CD4-positive, alpha-beta T cell (primary cell): Measurements from ENCODE around the gene BRD3. TPM values are rescaled to one million over a fixed set of nuclear protein-coding genes. Genes with fewer than 3 reads are reported as not detected.

Experiments
- ATAC-seq: fragments of 200-7000 bp; cut with Tn5 transposase; one replicate; pipeline ENCODE4 v1.10.0; 2022; ENCODE audit warnings: mild to moderate bottlenecking; ENCODE audit not compliant: poor library complexity
- CTCF ChIA-PET: fragments of 350-600 bp; sonication (Branson Sonifier 250); formaldehyde crosslinking; loops from one replicate; lab custom pipeline; 2021; ENCODE audit warnings: antibody characterized with exemption, inconsistent platforms; lab: Charles Lee
- POLR2A ChIA-PET: fragments of 350-600 bp; sonication (Branson Sonifier 250); formaldehyde crosslinking; loops from one replicate; lab custom pipeline; 2021; ENCODE audit warnings: antibody characterized with exemption, inconsistent platforms; lab: Charles Lee
- DNase-seq, 14 experiments: peaks; one replicate each; pipeline ENCODE4 v3.0.0-alpha.2; 2013 to 2020; ENCODE audit warnings: mixed read lengths in 2 of 14
- H3K27ac ChIP-seq, 2 donors: one replicate each; pipeline versions ENCODE4 v1.5.1 to v1.7.0; 2013; ENCODE audit warnings: low read length in 2 of 2, low read depth in 1 of 2, mild to moderate bottlenecking in 1 of 2
- H3K27me3 ChIP-seq, 2 experiments: 1 replicate in 1 of 2; 2 replicates in 1 of 2; pipeline versions ENCODE4 v1.6.1 to v1.7.0; 2013; ENCODE audit warnings: low read length in 2 of 2, control low read depth in 1 of 2, mild to moderate bottlenecking in 1 of 2, moderate library complexity in 1 of 2; ENCODE audit not compliant: insufficient read depth in 2 of 2, control insufficient read depth in 1 of 2
- H3K36me3 ChIP-seq: one replicate; pipeline ENCODE4 v1.6.1; 2013; ENCODE audit warnings: low read length, control low read depth; ENCODE audit not compliant: insufficient read depth
- H3K4me1 ChIP-seq: one replicate; pipeline ENCODE4 v1.6.1; 2013; ENCODE audit warnings: low read length, control low read depth; ENCODE audit not compliant: insufficient read depth
- H3K4me3 ChIP-seq: one replicate; pipeline ENCODE4 v1.5.1; 2013; ENCODE audit warnings: mild to moderate bottlenecking, low read length, moderate library complexity
- H3K9me3 ChIP-seq, 2 experiments: 1 replicate in 1 of 2; 2 replicates in 1 of 2; pipeline versions ENCODE4 v1.6.1 to v1.7.0; 2013; ENCODE audit warnings: low read length in 2 of 2, mild to moderate bottlenecking in 2 of 2, control low read depth in 1 of 2, moderate library complexity in 1 of 2; ENCODE audit not compliant: control insufficient read depth in 1 of 2, insufficient read depth in 1 of 2
- H3K27ac Mint-ChIP-seq: one replicate; pipeline ENCODE4 v1.8.0; 2020; ENCODE audit warnings: mixed read lengths
- H3K27me3 Mint-ChIP-seq: one replicate; pipeline ENCODE4 v1.8.0; 2021; ENCODE audit warnings: mixed read lengths
- H3K36me3 Mint-ChIP-seq: one replicate; pipeline ENCODE4 v1.8.0; 2021; ENCODE audit warnings: low read depth, mixed read lengths
- H3K4me1 Mint-ChIP-seq: one replicate; pipeline ENCODE4 v1.8.0; 2021; ENCODE audit warnings: low read depth, mixed read lengths
- H3K4me3 Mint-ChIP-seq: one replicate; pipeline ENCODE4 v1.8.0; 2020; ENCODE audit warnings: mild to moderate bottlenecking, mixed read lengths
- H3K9me3 Mint-ChIP-seq: one replicate; pipeline ENCODE4 v1.8.0; 2020; ENCODE audit warnings: mixed read lengths
- CTCF ChIP-seq: fragments of 200-600 bp; IDR thresholded peaks from one replicate; pipeline ENCODE4 v1.8.0; 2022; ENCODE audit warnings: antibody characterized with exemption, mild to moderate bottlenecking
- intact Hi-C, 2 experiments: fragments of 100-400 bp; cut with DNase I in 1 of 2; cut with micrococcal nuclease in 1 of 2; formaldehyde crosslinking; loops; one replicate each; pipeline versions ENCODE4 v1.15.1 to v1.9.0; 2023 to 2025; cut with DNase I, micrococcal nuclease
- total RNA-seq, 174 experiments: library from RNA in 2 of 174; stranded (reverse) in 2 of 174; gene quantifications; one replicate each; pipeline ENCODE4 v1.2.3 and lab custom pipeline; 2021 to 2026

BRD3 gene
- total RNA-seq, 2 experiments from 2014 or later = 26.7 to 29.0 TPM

DNA sequence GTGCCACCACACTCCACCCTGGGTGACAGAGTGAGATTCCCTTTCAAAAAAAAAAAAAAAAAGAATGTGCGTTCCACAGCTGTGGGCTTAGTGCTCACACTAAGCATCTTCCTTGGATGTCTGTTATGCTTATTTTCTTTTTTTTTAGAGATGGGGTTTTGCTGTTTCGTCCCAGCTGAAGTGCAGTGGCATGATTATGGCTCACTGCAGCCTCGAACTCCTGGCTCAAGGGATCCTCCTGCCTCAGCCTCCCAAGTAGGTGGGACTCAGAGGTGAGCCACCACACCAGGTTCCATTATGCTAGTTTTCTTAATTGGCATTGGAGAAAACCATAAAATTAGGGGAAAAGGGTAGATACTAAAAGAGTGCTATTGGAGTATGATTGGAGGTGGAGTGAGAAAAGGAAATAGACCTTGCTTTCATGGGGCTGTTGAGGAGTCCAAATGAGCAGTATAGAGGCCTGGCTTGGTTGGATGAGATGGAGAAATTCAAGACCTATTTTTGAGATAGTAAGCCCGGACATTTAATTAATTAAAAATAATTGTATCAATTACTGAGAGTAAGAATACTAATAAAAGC, 43.5 kb downstream of the BRD3 start:
- H3K27me3 ChIP-seq = no peaks in the 10 kb centered on the region
- no peak for TF ChIP-seq CTCF
- ChIA-PET CTCF (interaction anchor here (2.1 kb wide), 1 partner anchor 30 kb away, joined by 10 read pairs; no protein-coding TSS in a partner anchor), POLR2A (interaction anchor here (0.6 to 3.0 kb wide), 5 partner anchors 9 to 140 kb away, joined by 3 to 20 read pairs (median 9); partner anchors contain the start of genes RNU6ATAC and WDR5)
- H3K9me3 ChIP-seq = no peaks in the 10 kb centered on the region
- H3K36me3 ChIP-seq = no peaks in the 10 kb centered on the region
- no peaks in the 10 kb centered on the region for H3K27me3 Mint-ChIP-seq
- peak overlapping the region; percentile 22 for H3K4me3 ChIP-seq
- no peaks in the 10 kb centered on the region for H3K9me3 Mint-ChIP-seq
- H3K4me1 Mint-ChIP-seq = no peaks in the 10 kb centered on the region
- ATAC-seq = no peak
- intact Hi-C loops = loop anchor here in 1 of 2 experiments (10.0 kb wide), 3 partner anchors 430 to 670 kb away; partner anchors contain the start of genes SURF1 and SURF2
- H3K4me3 Mint-ChIP-seq = peak overlapping the region; percentile 43
- H3K4me1 ChIP-seq = peaks cover 13% of the 10 kb centered on the region
- H3K27ac ChIP-seq = no peak overlapping the region
- peak overlapping the region; percentile 10 for H3K27ac Mint-ChIP-seq
- DNase-seq = peak in 1 of 14 experiments; percentile 28
- peaks cover 3% of the 10 kb centered on the region for H3K36me3 Mint-ChIP-seq

DNA sequence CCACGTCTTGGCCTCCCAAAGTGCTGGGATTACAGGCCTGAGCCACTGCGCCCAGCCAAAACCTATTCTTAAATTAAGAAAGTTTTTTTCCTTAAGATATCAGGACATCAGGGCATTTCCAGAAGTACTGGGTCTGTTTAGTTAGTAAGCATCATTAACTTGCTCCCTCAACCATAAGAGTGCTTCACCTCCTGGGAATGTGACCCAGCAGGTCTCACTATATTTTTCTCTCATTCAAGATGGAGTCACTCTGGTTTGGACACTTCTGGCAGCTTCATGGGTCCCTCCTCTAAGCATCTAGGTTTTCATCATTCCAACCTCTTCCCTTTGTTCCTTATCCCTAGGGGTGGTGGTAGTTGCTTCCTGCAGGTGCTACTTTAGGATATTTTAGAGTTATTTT, 52.9 kb downstream of the BRD3 start:
- no peak overlapping the region for H3K4me3 ChIP-seq
- Mint-ChIP-seq H3K9me3 (no peaks in the 10 kb centered on the region), H3K36me3 (no peaks in the 10 kb centered on the region), H3K4me3 (no peak overlapping the region), H3K27ac (no peak overlapping the region), H3K27me3 (no peaks in the 10 kb centered on the region), H3K4me1 (no peaks in the 10 kb centered on the region)
- ChIA-PET CTCF (interaction anchor here (0.7 kb wide), 1 partner anchor 84 kb away, joined by 3 read pairs; no protein-coding TSS in a partner anchor), POLR2A (interaction anchor here (1.8 kb wide), 1 partner anchor 10 kb away, joined by 3 read pairs; no protein-coding TSS in a partner anchor)
- DNase-seq (no peak), ATAC-seq (no peak)
- H3K27me3 ChIP-seq = no peaks in the 10 kb centered on the region
- intact Hi-C loops = no loop called here
- H3K9me3 ChIP-seq = peaks cover 0 to 14% of the 10 kb centered on the region in 2 experiments
- no peak overlapping the region for H3K27ac ChIP-seq
- H3K36me3 ChIP-seq = no peaks in the 10 kb centered on the region
- no peaks in the 10 kb centered on the region for H3K4me1 ChIP-seq
- no peak for TF ChIP-seq CTCF

DNA sequence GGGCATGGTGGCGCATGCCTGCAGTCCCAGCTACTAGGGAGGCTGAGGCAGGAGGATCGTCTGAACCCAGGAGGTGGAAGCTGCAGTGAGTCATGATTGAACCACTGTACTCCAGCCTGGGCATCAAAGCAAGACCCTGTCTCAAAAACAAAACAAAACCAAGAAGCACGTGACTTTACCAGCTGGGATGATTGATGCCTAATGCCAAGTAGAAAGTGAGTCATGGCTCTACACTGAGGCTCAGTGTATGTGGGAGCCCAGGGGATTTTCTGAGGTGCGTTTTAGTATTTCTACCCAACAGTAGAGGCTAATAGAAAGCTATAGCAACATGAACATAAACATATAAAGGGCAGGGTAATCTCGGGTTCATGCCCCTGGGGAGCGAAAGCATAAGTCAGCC, 56.4 kb downstream of the BRD3 start:
- DNase-seq = no peak
- peaks cover 0 to 4% of the 10 kb centered on the region in 2 experiments for H3K27me3 ChIP-seq
- POLR2A ChIA-PET = no interaction called here
- no peak overlapping the region for H3K4me3 ChIP-seq
- intact Hi-C loops = no loop called here
- TF ChIP-seq CTCF = no peak
- H3K9me3 ChIP-seq = peaks cover 0 to 14% of the 10 kb centered on the region in 2 experiments
- CTCF ChIA-PET = no interaction called here
- H3K4me1 ChIP-seq = no peaks in the 10 kb centered on the region
- no peaks in the 10 kb centered on the region for H3K36me3 ChIP-seq
- H3K4me1 Mint-ChIP-seq = no peaks in the 10 kb centered on the region
- H3K27ac Mint-ChIP-seq = no peak overlapping the region
- no peak overlapping the region for H3K4me3 Mint-ChIP-seq
- no peak for ATAC-seq
- no peaks in the 10 kb centered on the region for H3K36me3 Mint-ChIP-seq
- H3K27me3 Mint-ChIP-seq = peaks cover 5% of the 10 kb centered on the region
- H3K27ac ChIP-seq = no peak overlapping the region
- H3K9me3 Mint-ChIP-seq = no peaks in the 10 kb centered on the region
